PFSK-1 (cell line): Measurements from ENCODE around the gene GPAM.

Experiments used
- FOXP2 ChIP-seq: optimal IDR thresholded peaks from 2 replicates; pipeline ENCODE3; 2011; ENCODE audit warnings: borderline replicate concordance, control low read depth, inconsistent platforms; ENCODE audit not compliant: insufficient read depth; ENCODE audit errors: extremely low read length, extremely low read depth
- POLR2AphosphoS5 ChIP-seq: IDR thresholded peaks from 2 replicates; pipeline ENCODE4 v1.6.1; 2012; ENCODE audit warnings: low read depth, mild to moderate bottlenecking, control low read depth, low read length, moderate library complexity
- SIN3A ChIP-seq: IDR thresholded peaks from 2 replicates; pipeline ENCODE4 v1.6.1; 2012; ENCODE audit warnings: mild to moderate bottlenecking, low read length, moderate library complexity, borderline replicate concordance; ENCODE audit not compliant: insufficient read depth
- TAF1 ChIP-seq: IDR thresholded peaks from 2 replicates; pipeline ENCODE4 v1.6.1; 2012; ENCODE audit warnings: low read length, control low read depth, borderline replicate concordance; ENCODE audit not compliant: insufficient read depth
- TF ChIP-seq, protein P1 (sequence below), 2 experiments: IDR thresholded peaks; 2 replicates each; pipeline versions ENCODE4 v1.6.1 to v1.8.0; 2011 to 2012; ENCODE audit warnings: low read depth in 2 of 2, low read length in 2 of 2, control low read depth in 1 of 2, inconsistent platforms in 1 of 2, mild to moderate bottlenecking in 1 of 2, moderate library complexity in 1 of 2; ENCODE audit not compliant: insufficient read depth in 1 of 2

The GPAM gene

GRCh38 chr10:112224933-112225529, 41.5 kb upstream of the GPAM start:
- TF ChIP-seq TAF1 = no peak
- no peak for TF ChIP-seq POLR2AphosphoS5
- no peak for TF ChIP-seq SIN3A
- no peak for TF ChIP-seq FOXP2
- TF ChIP-seq, protein P1, sequence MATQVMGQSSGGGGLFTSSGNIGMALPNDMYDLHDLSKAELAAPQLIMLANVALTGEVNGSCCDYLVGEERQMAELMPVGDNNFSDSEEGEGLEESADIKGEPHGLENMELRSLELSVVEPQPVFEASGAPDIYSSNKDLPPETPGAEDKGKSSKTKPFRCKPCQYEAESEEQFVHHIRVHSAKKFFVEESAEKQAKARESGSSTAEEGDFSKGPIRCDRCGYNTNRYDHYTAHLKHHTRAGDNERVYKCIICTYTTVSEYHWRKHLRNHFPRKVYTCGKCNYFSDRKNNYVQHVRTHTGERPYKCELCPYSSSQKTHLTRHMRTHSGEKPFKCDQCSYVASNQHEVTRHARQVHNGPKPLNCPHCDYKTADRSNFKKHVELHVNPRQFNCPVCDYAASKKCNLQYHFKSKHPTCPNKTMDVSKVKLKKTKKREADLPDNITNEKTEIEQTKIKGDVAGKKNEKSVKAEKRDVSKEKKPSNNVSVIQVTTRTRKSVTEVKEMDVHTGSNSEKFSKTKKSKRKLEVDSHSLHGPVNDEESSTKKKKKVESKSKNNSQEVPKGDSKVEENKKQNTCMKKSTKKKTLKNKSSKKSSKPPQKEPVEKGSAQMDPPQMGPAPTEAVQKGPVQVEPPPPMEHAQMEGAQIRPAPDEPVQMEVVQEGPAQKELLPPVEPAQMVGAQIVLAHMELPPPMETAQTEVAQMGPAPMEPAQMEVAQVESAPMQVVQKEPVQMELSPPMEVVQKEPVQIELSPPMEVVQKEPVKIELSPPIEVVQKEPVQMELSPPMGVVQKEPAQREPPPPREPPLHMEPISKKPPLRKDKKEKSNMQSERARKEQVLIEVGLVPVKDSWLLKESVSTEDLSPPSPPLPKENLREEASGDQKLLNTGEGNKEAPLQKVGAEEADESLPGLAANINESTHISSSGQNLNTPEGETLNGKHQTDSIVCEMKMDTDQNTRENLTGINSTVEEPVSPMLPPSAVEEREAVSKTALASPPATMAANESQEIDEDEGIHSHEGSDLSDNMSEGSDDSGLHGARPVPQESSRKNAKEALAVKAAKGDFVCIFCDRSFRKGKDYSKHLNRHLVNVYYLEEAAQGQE (IDR thresholded peaks at IDR 0.05; ENCODE audit: insufficient read depth in 1 of 2, low read depth in 2 of 2, low read length in 2 of 2) = no peak

DNA sequence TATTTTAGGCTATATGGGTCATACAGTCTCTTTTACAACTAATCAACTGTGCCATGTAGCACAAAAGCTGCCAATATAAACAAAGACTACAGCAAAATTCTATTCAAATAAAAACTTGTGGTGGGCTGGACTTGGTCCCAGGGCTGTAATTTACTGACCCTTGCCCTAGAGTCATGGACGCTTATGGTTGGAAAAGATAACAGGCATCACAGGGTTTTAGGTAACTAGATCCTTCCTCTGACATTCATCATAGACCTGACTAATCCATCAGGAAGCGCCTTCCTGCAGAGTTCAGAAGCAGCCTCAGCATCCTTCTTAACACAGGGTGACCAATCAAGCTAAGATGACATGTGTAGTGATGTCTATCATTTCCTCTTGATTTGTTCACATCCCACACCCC, 40.2 kb upstream of the GPAM start:
- TF ChIP-seq, protein P1 (IDR thresholded peaks at IDR 0.05; ENCODE audit: insufficient read depth in 1 of 2, low read depth in 2 of 2, low read length in 2 of 2) = no peak
- TF ChIP-seq SIN3A (no peak), TAF1 (no peak), FOXP2 (no peak), POLR2AphosphoS5 (no peak)

DNA sequence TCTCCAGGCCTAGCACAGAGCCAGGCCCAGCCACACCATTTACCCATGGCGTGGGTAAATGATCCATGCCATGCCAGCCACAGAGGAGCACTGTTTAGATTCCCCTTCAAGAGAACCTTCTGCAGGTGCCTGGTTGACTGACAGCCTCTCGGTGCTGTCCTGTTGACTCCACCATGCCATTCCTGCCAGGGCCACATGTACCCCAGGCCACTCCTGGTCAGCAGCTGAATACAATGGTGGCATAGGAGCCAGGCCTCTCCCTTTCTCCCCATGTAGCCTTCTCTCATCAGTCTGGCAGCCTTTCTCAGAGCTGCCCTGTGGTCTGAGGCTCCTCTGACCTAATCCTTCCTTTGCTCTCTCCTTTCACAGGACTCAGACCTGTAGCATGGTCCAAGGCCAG, 39.2 kb upstream of the GPAM start:
- TF ChIP-seq TAF1 (no peak), SIN3A (no peak), POLR2AphosphoS5 (no peak), FOXP2 (no peak)
- TF ChIP-seq, protein P1 (IDR thresholded peaks at IDR 0.05; ENCODE audit: insufficient read depth in 1 of 2, low read depth in 2 of 2, low read length in 2 of 2) = no peak

DNA sequence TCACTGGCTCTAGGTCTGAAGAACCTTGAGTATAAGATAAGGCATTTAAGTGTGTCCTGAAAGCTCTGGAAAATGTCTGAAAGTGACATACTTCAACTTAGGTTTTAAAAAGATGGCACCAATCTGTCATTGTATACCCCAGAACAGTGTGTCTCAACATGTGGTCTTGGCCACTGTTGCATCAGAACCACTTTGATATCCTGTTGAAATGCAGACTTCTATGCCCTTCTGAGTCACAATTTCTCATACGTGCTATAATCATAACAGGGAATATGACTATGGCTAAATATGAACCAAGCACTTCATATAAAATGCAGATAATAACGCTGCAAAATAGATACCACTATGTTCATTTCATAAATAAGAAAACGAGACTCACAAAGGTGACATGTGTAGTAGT, 38.0 kb upstream of the GPAM start:
- TF ChIP-seq, protein P1 (IDR thresholded peaks at IDR 0.05; ENCODE audit: insufficient read depth in 1 of 2, low read depth in 2 of 2, low read length in 2 of 2) = no peak

GRCh38 chr10:112218960-112219359, 35.4 kb upstream of the GPAM start:
- no peak for TF ChIP-seq FOXP2
- TF ChIP-seq, protein P1 (IDR thresholded peaks at IDR 0.05; ENCODE audit: insufficient read depth in 1 of 2, low read depth in 2 of 2, low read length in 2 of 2) = no peak
- TF ChIP-seq POLR2AphosphoS5 = no peak
- TF ChIP-seq SIN3A = no peak
- TF ChIP-seq TAF1 = no peak
